Neural crest cell (in vitro differentiated cells): ENCODE data around the gene TMEM9. TPM values are rescaled to one million over a fixed set of nuclear protein-coding genes. Genes with fewer than 3 reads are reported as not detected.

ENCODE experiments used
- DNase-seq: peaks from one replicate; pipeline ENCODE4 v3.0.0; 2021; ENCODE audit warnings: low read depth, mixed read lengths, low spot score
- H3K27ac Mint-ChIP-seq: one replicate; pipeline ENCODE4 v1.8.0; 2021; ENCODE audit warnings: mild to moderate bottlenecking, mixed read lengths; ENCODE audit not compliant: unreplicated experiment
- H3K27me3 Mint-ChIP-seq: 2 replicates; pipeline ENCODE4 v1.8.0; 2021; ENCODE audit warnings: low read depth, mild to moderate bottlenecking, mixed read lengths
- H3K36me3 Mint-ChIP-seq: 2 replicates; pipeline ENCODE4 v1.8.0; 2021; ENCODE audit warnings: low read depth, mild to moderate bottlenecking, mixed read lengths
- H3K4me1 Mint-ChIP-seq: 2 replicates; pipeline ENCODE4 v1.8.0; 2021; ENCODE audit warnings: mixed read lengths
- H3K4me3 Mint-ChIP-seq: one replicate; pipeline ENCODE4 v1.8.0; 2021; ENCODE audit warnings: mild to moderate bottlenecking, mixed read lengths
- H3K9me3 Mint-ChIP-seq: 2 replicates; pipeline ENCODE4 v1.8.0; 2021; ENCODE audit warnings: mixed read lengths
- total RNA-seq: library from RNA; stranded (reverse); gene quantifications from 2 replicates; pipeline ENCODE4 v1.2.1, GENCODE V29; 2021
- TF ChIP-seq, protein P1 (sequence below): fragments of 200-600 bp; sonication (generic); conservative IDR thresholded peaks from 2 replicates; pipeline ENCODE4 v1.5.0; 2021; ENCODE audit warnings: antibody characterized with exemption, mild to moderate bottlenecking

TMEM9 gene
- total RNA-seq, 1 donor from 2014 or later: 89.4 TPM

DNA sequence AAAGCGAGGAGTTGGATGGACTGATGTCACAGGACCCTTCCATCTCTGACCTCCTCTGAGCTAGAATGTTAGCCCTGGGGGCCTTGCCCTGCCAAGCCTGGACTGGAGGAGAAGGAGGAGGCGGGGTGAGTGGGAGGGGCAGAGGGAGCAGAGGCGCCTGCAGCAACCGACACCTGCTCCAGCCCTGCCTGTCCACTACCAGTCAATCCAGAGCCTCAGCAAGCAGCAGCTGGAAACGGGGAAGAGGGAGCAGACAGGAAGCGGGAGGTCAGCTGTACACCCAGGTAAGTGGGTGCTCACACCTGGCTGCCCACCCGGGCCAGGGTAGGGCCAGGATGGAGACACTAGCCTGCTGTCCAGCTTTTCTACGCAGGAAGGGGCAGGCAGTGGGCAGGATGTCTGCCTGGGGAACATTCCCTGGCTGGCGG, 36.4 kb upstream of the TMEM9 start, which contains the start of gene IGFN1:
Gene IGFN1 (plus strand): TSS at position 201 of the 428 bp plus-strand sequence. CDS start 2,470 bp downstream, outside the sequence.
- H3K27me3 Mint-ChIP-seq: peaks cover 7% of the 10 kb centered on the region
- TF ChIP-seq, protein P1, sequence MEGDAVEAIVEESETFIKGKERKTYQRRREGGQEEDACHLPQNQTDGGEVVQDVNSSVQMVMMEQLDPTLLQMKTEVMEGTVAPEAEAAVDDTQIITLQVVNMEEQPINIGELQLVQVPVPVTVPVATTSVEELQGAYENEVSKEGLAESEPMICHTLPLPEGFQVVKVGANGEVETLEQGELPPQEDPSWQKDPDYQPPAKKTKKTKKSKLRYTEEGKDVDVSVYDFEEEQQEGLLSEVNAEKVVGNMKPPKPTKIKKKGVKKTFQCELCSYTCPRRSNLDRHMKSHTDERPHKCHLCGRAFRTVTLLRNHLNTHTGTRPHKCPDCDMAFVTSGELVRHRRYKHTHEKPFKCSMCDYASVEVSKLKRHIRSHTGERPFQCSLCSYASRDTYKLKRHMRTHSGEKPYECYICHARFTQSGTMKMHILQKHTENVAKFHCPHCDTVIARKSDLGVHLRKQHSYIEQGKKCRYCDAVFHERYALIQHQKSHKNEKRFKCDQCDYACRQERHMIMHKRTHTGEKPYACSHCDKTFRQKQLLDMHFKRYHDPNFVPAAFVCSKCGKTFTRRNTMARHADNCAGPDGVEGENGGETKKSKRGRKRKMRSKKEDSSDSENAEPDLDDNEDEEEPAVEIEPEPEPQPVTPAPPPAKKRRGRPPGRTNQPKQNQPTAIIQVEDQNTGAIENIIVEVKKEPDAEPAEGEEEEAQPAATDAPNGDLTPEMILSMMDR: no peak
- H3K27ac Mint-ChIP-seq: no peak within 1 kb of the TSS
- H3K4me3 Mint-ChIP-seq: no peak within 1 kb of the TSS
- peak; percentile 18 for DNase-seq
- no peaks in the 10 kb centered on the region for H3K36me3 Mint-ChIP-seq
- peaks cover 4% of the 10 kb centered on the region for H3K4me1 Mint-ChIP-seq
- H3K9me3 Mint-ChIP-seq: no peaks in the 10 kb centered on the region

DNA sequence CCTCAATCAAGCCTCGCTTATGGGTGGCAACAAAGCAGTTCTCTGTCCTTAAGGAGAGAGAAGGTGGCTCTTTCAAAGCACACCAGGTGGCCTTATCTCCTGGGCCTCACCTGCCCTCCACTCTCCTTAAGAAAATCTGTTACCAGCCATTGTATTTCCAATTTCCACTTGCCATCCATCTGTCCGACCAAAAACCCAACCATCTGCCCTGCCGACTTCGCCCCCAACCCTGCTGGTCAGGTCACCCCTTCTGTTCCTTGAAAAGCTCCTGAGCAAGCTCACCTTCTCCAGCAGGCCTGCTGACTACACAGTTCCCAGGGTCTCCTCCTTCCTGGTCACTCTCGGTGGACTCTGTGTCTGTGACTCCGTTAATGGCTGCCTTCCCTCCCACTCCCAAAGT, 35.7 kb upstream of the TMEM9 start:
- Mint-ChIP-seq H3K4me1 (peaks cover 4% of the 10 kb centered on the region), H3K4me3 (no peak overlapping the region), H3K27me3 (peaks cover 7% of the 10 kb centered on the region), H3K9me3 (no peaks in the 10 kb centered on the region), H3K27ac (no peak overlapping the region), H3K36me3 (no peaks in the 10 kb centered on the region)
- TF ChIP-seq, protein P1: no peak
- DNase-seq: no peak

DNA sequence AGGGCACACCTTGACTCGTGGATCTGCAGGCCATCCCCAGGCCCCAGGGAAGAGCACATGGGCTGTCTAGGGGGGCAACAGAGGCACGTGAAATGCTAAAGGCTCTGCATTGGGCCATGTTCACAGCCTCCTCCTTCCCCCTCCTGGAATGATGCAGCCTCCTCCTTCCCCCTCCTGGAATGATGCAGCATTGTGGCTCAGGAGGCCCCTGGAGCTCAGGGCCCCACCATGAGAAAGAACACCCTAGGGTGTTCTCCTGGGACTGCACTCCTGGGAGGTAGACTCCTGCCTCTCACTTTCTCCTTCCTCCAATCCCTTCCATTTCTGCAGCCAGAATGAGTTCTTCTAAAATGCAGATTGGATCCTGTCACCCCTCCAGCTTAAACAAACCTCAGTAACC, 34.8 kb upstream of the TMEM9 start:
- Mint-ChIP-seq H3K27me3 (peaks cover 10% of the 10 kb centered on the region), H3K4me3 (no peak overlapping the region), H3K9me3 (no peaks in the 10 kb centered on the region), H3K4me1 (peaks cover 8% of the 10 kb centered on the region), H3K27ac (no peak overlapping the region), H3K36me3 (no peaks in the 10 kb centered on the region)
- TF ChIP-seq, protein P1: no peak
- no peak for DNase-seq

DNA sequence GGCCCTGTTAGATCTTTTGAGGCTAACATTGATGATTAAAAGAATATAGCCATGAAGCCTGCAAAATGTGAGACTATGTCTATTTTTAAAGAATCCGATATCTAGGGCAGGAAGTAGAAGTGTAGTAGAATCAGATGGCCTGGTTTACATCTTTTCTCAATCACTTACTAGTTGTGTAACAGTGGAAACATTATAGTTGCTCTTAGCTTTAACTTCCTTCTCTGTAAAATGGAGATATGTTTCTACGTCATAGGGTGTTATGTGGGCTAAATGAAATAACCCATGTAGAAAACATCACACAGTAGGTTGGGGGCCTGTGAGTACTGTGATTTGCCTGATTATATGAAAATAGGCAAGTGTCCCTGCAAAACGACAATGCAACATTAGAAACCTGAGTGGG, 31.9 kb upstream of the TMEM9 start:
- DNase-seq: no peak
- Mint-ChIP-seq H3K36me3 (no peaks in the 10 kb centered on the region), H3K4me3 (no peak overlapping the region), H3K9me3 (no peaks in the 10 kb centered on the region), H3K27ac (no peak overlapping the region), H3K4me1 (peaks cover 8% of the 10 kb centered on the region), H3K27me3 (peaks cover 21% of the 10 kb centered on the region)
- TF ChIP-seq, protein P1: no peak

GRCh38 chr1:201185527-201186128, 31.4 kb upstream of the TMEM9 start:
- Mint-ChIP-seq H3K9me3 (no peaks in the 10 kb centered on the region), H3K27me3 (peaks cover 26% of the 10 kb centered on the region), H3K36me3 (no peaks in the 10 kb centered on the region), H3K4me1 (peaks cover 8% of the 10 kb centered on the region), H3K4me3 (no peak overlapping the region), H3K27ac (peak overlapping the region; percentile 72)
- TF ChIP-seq, protein P1: no peak
- DNase-seq: no peak
